Liver (tissue), 3 donors: ENCODE data around the gene PMM1.
"Not testable (repeated sequence)": the region's sequence is repeated elsewhere in the genome, so short reads cannot be mapped to it uniquely, and the experiment has no call there.

Experiments used
- CTCF ChIP-seq: fragments of 150-350 bp; IDR thresholded peaks from 2 replicates; pipeline ENCODE4 v1.5.1; 2017; ENCODE audit warnings: improper control_type of control experiment, low read depth, low read length; ENCODE audit not compliant: missing input control
- EGR1 ChIP-seq, 2 donors: IDR thresholded peaks; 2 replicates each; pipeline ENCODE4 v1.6.1; 2016 to 2018; ENCODE audit warnings: antibody characterized with exemption in 2 of 2, low read depth in 2 of 2
- FOXA1 ChIP-seq: IDR thresholded peaks from 2 replicates; pipeline ENCODE4 v1.6.1; 2016; ENCODE audit warnings: antibody characterized with exemption
- GABPA ChIP-seq, 2 donors: IDR thresholded peaks in 1 of 2; conservative IDR thresholded peaks in 1 of 2; 2 replicates each; pipeline ENCODE4 v1.6.1; 2016; ENCODE audit warnings: antibody characterized with exemption in 2 of 2, mild to moderate bottlenecking in 1 of 2, moderate library complexity in 1 of 2
- JUND ChIP-seq, 2 donors: IDR thresholded peaks; 2 replicates each; pipeline ENCODE4 v1.6.1; 2016; ENCODE audit warnings: antibody characterized with exemption in 2 of 2
- RAD21 ChIP-seq, 2 donors: IDR thresholded peaks; 2 replicates each; pipeline ENCODE4 v1.6.1; 2016; ENCODE audit warnings: antibody characterized with exemption in 2 of 2, mild to moderate bottlenecking in 2 of 2
- RXRA ChIP-seq, 2 donors: IDR thresholded peaks; 2 replicates each; pipeline ENCODE4 v1.6.1; 2017 to 2018; ENCODE audit warnings: antibody characterized with exemption in 2 of 2, mild to moderate bottlenecking in 1 of 2
- SP1 ChIP-seq: IDR thresholded peaks from 2 replicates; pipeline ENCODE4 v1.6.1; 2018; ENCODE audit warnings: antibody characterized with exemption, mild to moderate bottlenecking
- TAF1 ChIP-seq: conservative IDR thresholded peaks from 2 replicates; pipeline ENCODE4 v1.6.1; 2016; ENCODE audit warnings: antibody characterized with exemption, mild to moderate bottlenecking
- YY1 ChIP-seq: IDR thresholded peaks from 2 replicates; pipeline ENCODE4 v1.6.1; 2016; ENCODE audit warnings: antibody characterized with exemption, mild to moderate bottlenecking
- ZBTB33 ChIP-seq: IDR thresholded peaks from 2 replicates; pipeline ENCODE4 v1.6.1; 2016; ENCODE audit warnings: antibody characterized with exemption
- TF ChIP-seq, protein P1 (sequence below): IDR thresholded peaks from 2 replicates; pipeline ENCODE4 v1.6.1; 2016; ENCODE audit warnings: antibody characterized with exemption, mild to moderate bottlenecking
- TF ChIP-seq, protein P2 (sequence below): IDR thresholded peaks from 2 replicates; pipeline ENCODE4 v1.6.1; 2016; ENCODE audit warnings: antibody characterized with exemption
- TF ChIP-seq, protein P3 (sequence below): IDR thresholded peaks from 2 replicates; pipeline ENCODE4 v1.6.1; 2016; ENCODE audit warnings: antibody characterized with exemption
- donor health status: healthy.
- donor health status: healthy.

DNA sequence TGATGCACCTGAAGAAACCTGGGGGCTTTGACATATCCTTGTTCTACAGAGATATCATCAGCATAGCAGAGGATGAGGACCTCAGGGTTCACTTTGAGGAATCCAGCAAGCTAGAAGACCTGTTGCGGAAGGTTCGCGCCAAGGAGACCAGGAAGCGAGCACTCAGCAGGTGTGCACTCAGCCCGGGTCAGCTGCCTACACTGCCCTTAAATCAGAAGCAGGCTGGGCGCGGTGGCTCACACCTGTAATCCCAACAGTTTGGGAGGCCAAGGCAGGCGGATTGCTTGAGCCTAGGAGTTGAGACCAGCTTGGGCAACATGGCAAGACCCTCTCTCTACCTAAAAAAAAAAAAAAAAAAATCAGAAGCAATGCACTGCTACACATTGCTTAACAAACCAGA is 48.0 kb upstream of the PMM1 start:
- not testable (repeated sequence) for TF ChIP-seq CTCF; EGR1 (IDR thresholded peaks at IDR 0.05; ENCODE audit: low read depth in 2 of 2); RAD21 (IDR thresholded peaks at IDR 0.05); SP1; JUND (IDR thresholded peaks at IDR 0.05); GABPA (IDR thresholded peaks at IDR 0.05 in 1 of 2, conservative IDR thresholded peaks at IDR 0.05 in 1 of 2); RXRA (IDR thresholded peaks at IDR 0.05); TAF1; FOXA1; ZBTB33; YY1
- TF ChIP-seq, protein P1, sequence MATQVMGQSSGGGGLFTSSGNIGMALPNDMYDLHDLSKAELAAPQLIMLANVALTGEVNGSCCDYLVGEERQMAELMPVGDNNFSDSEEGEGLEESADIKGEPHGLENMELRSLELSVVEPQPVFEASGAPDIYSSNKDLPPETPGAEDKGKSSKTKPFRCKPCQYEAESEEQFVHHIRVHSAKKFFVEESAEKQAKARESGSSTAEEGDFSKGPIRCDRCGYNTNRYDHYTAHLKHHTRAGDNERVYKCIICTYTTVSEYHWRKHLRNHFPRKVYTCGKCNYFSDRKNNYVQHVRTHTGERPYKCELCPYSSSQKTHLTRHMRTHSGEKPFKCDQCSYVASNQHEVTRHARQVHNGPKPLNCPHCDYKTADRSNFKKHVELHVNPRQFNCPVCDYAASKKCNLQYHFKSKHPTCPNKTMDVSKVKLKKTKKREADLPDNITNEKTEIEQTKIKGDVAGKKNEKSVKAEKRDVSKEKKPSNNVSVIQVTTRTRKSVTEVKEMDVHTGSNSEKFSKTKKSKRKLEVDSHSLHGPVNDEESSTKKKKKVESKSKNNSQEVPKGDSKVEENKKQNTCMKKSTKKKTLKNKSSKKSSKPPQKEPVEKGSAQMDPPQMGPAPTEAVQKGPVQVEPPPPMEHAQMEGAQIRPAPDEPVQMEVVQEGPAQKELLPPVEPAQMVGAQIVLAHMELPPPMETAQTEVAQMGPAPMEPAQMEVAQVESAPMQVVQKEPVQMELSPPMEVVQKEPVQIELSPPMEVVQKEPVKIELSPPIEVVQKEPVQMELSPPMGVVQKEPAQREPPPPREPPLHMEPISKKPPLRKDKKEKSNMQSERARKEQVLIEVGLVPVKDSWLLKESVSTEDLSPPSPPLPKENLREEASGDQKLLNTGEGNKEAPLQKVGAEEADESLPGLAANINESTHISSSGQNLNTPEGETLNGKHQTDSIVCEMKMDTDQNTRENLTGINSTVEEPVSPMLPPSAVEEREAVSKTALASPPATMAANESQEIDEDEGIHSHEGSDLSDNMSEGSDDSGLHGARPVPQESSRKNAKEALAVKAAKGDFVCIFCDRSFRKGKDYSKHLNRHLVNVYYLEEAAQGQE: not testable (repeated sequence)
- TF ChIP-seq, protein P2, sequence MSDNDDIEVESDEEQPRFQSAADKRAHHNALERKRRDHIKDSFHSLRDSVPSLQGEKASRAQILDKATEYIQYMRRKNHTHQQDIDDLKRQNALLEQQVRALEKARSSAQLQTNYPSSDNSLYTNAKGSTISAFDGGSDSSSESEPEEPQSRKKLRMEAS: not testable (repeated sequence)
- TF ChIP-seq, protein P3, sequence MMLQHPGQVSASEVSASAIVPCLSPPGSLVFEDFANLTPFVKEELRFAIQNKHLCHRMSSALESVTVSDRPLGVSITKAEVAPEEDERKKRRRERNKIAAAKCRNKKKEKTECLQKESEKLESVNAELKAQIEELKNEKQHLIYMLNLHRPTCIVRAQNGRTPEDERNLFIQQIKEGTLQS: not testable (repeated sequence)
